ENCODE results near the gene KRTAP5-1.

KRTAP5-1 gene

DNA sequence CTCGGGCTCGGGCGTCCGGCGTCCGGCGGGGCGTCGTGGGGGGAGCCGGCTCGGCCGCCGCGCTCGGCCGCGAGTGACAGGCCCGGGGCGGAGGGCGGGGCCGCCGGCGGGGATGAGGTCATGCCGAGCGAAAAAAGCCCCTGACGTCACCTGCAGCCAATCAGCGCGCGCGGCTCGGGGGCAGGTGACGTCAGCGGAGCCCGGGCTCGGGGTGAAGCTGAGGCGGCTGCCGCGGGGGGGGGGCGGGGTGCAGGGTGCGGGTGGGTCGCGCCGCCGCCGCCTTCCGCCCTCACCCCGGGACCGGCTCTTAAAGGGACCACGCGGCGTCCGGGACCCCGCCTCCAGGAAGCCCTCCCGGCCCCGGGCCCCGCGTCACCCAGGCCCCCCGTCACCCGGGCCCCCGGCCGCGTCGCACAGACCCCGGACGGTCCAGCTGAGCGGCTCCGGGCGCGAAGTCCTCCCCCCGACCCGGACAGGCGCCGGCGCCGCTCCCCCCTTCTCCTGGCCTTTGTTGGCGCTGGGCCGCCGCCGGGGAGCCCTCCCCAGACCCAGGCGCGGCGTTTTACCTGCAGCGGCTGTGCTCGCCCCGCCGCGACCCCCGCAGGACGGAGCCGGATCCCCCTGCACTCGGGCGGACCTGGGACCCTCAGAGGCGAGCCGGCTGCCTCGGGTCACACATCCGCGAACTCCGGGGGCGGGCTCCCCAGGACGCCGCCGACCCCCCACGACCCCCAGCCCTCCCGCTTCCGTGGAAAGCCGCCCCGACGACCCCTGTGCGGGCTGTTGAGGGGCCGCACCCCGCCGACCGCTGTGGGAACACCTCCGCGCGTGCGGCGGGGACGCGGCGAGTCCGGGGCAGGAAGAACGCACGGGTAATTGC, 12.6 kb downstream of the KRTAP5-1 start, which contains the start of gene DUSP8:
DUSP8 (minus strand) TSS at position 75 of the 880 bp plus-strand sequence. CDS start 6,445 bp downstream, outside the sequence.
- DNase-seq (ENCODE audit: low read depth) = peak; percentile 88

- DNase-seq (ENCODE audit: low read depth) = no peak
Measured at GRCh38 chr11:1571760-1572196, 13.3 kb downstream of the KRTAP5-1 start.

GRCh38 chr11:1570896-1571759, 14.0 kb downstream of the KRTAP5-1 start:
- no peak for DNase-seq (ENCODE audit: low read depth)

- no peak for DNase-seq (ENCODE audit: low read depth)
Measured at GRCh38 chr11:1570531-1570895, 14.6 kb downstream of the KRTAP5-1 start.

- no peak for DNase-seq (ENCODE audit: low read depth)
Measured at GRCh38 chr11:1570001-1570453, 15.1 kb downstream of the KRTAP5-1 start.

DNA sequence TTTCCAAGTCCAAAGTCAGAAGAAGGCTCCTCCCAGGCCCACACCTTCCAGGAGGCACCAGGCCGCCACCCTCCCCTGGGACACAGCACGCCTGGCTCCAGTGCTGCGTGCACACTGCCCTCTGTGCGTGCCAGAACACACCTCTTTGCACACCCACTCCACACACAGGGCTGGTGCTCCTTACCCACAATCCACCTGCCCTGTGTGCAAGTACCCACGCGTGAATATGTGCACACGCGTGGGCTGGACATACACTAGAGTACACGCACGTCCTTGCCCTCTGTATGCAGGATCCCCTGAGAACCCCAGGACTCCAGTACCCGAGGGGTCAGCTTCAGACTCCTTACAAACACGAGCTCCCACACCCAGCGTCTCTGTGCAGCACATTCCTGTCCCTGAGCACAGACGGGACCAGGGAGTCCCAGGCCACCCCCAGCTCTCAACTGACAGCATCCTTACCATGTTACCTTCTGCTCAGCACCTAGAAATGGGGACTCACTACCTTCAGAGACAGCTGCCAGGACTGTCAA, 15.8 kb downstream of the KRTAP5-1 start:
- no peak for DNase-seq (ENCODE audit: low read depth)

DNA sequence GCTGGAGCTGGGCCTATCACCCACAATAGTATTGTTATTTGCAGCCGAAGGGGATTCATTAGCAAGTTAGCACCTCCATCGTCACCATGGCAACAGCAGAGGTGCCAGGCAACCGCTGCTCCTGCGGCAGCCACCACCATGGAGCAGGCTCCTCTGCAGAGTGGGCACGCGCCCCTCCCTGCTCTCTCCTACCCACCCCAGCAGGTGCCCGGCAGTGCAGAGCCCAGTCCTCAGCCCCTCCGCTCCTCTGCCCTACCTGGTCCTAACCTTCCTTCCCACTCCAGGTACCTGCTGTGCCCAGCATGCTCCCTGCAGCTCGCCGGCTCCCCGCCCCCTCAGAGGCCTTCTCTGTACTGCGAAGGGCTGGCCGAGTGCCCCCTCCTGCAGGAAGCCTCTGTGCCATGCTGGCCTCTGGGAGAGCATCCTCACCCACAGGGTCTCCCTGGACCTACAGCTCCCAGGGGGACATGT, 16.6 kb downstream of the KRTAP5-1 start:
- no peak for DNase-seq (ENCODE audit: low read depth)

GRCh38 chr11:1567721-1568100, 17.4 kb downstream of the KRTAP5-1 start:
- DNase-seq (ENCODE audit: low read depth) = no peak

GRCh38 chr11:1567052-1567720, 17.9 kb downstream of the KRTAP5-1 start:
- no peak for DNase-seq (ENCODE audit: low read depth)

DNA sequence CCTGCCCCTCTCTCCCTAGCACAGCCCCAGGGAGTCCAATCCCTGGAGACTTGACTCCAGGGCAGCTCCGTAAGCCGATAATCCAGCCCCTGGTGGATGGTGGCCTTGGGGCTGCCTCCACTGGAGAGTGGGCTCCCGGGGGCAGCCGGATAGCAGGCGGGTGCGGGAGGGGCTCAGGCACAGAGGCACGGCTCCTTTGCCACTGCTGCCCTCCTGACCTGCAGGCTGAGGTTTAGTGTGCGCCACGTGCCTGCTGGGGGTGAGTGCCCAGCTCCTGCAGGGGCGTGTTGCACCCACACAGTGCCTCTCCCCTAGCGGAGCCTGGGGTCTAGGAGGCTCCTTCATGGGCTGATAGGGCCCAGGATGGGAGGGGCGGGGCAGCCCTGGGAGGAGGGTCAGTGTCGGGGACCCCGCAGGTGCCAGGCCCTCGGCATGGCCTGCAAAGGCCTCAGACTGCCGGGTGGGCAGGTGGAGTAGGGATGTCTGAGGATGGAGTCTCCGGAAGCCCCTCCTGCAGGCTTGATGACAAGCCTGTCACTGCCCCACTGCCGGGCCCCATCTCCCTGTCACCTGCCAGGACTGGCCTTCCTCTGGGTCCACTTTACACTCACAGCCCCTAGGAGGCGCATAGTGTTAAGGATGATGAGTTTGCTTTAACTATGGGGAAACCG, 18.6 kb downstream of the KRTAP5-1 start:
- no peak for DNase-seq (ENCODE audit: low read depth)

- DNase-seq (ENCODE audit: low read depth) = no peak
Measured at GRCh38 chr11:1565904-1566247, 19.2 kb downstream of the KRTAP5-1 start.

- DNase-seq (ENCODE audit: low read depth) = no peak
Measured at GRCh38 chr11:1565173-1565903, 19.7 kb downstream of the KRTAP5-1 start.

GRCh38 chr11:1564535-1565172, 20.4 kb downstream of the KRTAP5-1 start:
- DNase-seq (ENCODE audit: low read depth) = no peak

DNA sequence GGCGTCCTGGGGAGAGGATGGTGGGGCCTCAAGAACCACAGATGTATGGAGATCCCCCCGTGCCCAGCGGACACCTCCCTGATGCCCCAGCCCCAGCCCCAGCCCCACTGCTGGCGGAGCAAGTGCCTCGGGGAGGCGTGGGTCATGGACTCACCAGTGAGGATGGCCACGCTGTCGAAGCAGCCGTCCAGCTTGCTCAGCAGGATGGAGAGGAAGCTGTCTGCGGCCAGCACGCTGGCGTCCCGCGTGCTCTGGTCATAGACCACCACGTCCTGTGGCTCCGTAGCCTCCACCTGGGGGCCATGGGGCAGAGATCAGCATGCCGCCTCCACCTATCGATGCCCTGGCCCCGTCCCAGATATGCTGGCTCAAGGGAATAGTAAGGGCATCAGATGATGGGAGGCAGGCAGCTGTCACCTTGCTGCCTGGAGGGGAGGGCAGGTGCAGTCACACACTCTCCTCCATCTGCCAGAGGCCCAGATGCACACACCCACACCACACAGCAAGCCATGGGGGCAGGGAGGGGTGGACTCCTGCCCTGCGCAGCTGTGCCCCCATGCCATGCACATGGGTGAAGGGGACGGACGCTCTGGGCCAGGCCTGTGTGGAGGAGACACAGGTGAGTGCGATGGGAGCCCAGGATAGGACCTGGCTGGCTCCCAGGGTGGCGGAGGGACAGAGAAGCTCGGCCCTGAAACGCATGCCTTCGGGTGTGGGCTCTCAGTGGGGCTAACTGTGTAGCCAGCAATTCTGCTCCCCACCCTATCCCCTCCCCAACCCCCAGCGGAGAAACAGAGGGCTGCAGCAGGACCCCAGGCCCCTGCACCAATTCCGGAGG, 21.2 kb downstream of the KRTAP5-1 start:
- DNase-seq (ENCODE audit: low read depth) = no peak

- no peak for DNase-seq (ENCODE audit: low read depth)
Measured at GRCh38 chr11:1563149-1563638, 21.9 kb downstream of the KRTAP5-1 start.

- DNase-seq (ENCODE audit: low read depth) = no peak
Measured at GRCh38 chr11:1562469-1563148, 22.5 kb downstream of the KRTAP5-1 start.

GRCh38 chr11:1561955-1562354, 23.1 kb downstream of the KRTAP5-1 start:
- no peak for DNase-seq (ENCODE audit: low read depth)

- DNase-seq (ENCODE audit: low read depth) = no peak
Measured at GRCh38 chr11:1561266-1561665, 23.8 kb downstream of the KRTAP5-1 start.

Measured in stimulated activated CD8-positive, alpha-beta memory T cell treated with anti-CD3 and anti-CD28 coated beads, Interleukin-12 subunit alpha, Interleukin-12 subunit beta, amount 100 ng/mL, for 4 hours (primary cell).